ENCODE measurements around the gene ARID4A.

GRCh38 chr14:58313699-58314098, 15.3 kb downstream of the ARID4A start:
- no peak for TF ChIP-seq CTCF (IDR thresholded peaks at IDR 0.05; ENCODE audit: borderline replicate concordance, extremely low read depth, low read length, poor library complexity, severe bottlenecking)
- no peak for TF ChIP-seq EZH2 (IDR thresholded peaks at IDR 0.05; ENCODE audit: borderline replicate concordance, low read depth, low read length, severe bottlenecking)

All from DND-41 (cell line).